ENCODE results near the gene SLC6A6.
"Not testable (repeated sequence)": the region's sequence is repeated elsewhere in the genome, so short reads cannot be mapped to it uniquely, and the experiment has no call there.

SLC6A6 gene

GRCh38 chr3:14433106-14433505, 30.7 kb downstream of the SLC6A6 start:
- DNase-seq (ENCODE audit: low read depth) = no peak
- H3K4me3 ChIP-seq (ENCODE audit: control insufficient read depth, low read depth, low read length) = no peak overlapping the region
- TF ChIP-seq CTCF (conservative IDR thresholded peaks at IDR 0.05; ENCODE audit: control insufficient read depth, insufficient read depth, low read depth, low read length) = no peak

GRCh38 chr3:14434126-14434497, 31.7 kb downstream of the SLC6A6 start:
- peak; percentile 64 for DNase-seq (ENCODE audit: low read depth)
- no peak for TF ChIP-seq CTCF (conservative IDR thresholded peaks at IDR 0.05; ENCODE audit: control insufficient read depth, insufficient read depth, low read depth, low read length)

GRCh38 chr3:14434498-14435151, 32.2 kb downstream of the SLC6A6 start:
- H3K4me3 ChIP-seq (ENCODE audit: control insufficient read depth, low read depth, low read length) = no peak overlapping the region
- no peak for TF ChIP-seq CTCF (conservative IDR thresholded peaks at IDR 0.05; ENCODE audit: control insufficient read depth, insufficient read depth, low read depth, low read length)

More at GRCh38 chr3:14434126-14434497, 31.7 kb downstream of the SLC6A6 start:
- no peak overlapping the region for H3K4me3 ChIP-seq (ENCODE audit: control insufficient read depth, low read depth, low read length)

GRCh38 chr3:14435175-14436014, 33.0 kb downstream of the SLC6A6 start:
- H3K4me3 ChIP-seq (ENCODE audit: control insufficient read depth, low read depth, low read length) = no peak overlapping the region
- TF ChIP-seq CTCF (conservative IDR thresholded peaks at IDR 0.05; ENCODE audit: control insufficient read depth, insufficient read depth, low read depth, low read length) = no peak
- DNase-seq (ENCODE audit: low read depth) = no peak

More at GRCh38 chr3:14434498-14435151, 32.2 kb downstream of the SLC6A6 start:
- DNase-seq (ENCODE audit: low read depth) = no peak

GRCh38 chr3:14436954-14437281, 34.5 kb downstream of the SLC6A6 start:
- no peak for DNase-seq (ENCODE audit: low read depth)
- TF ChIP-seq CTCF (conservative IDR thresholded peaks at IDR 0.05; ENCODE audit: control insufficient read depth, insufficient read depth, low read depth, low read length) = no peak
- H3K4me3 ChIP-seq (ENCODE audit: control insufficient read depth, low read depth, low read length) = no peak overlapping the region

- not testable (repeated sequence) for DNase-seq (ENCODE audit: low read depth); H3K4me3 ChIP-seq (ENCODE audit: control insufficient read depth, low read depth, low read length)
These were observed 35.3 kb downstream of the SLC6A6 start for GRCh38 chr3:14437705-14438104.

GRCh38 chr3:14438262-14438661, 35.9 kb downstream of the SLC6A6 start:
- DNase-seq (ENCODE audit: low read depth) = no peak
- no peak overlapping the region for H3K4me3 ChIP-seq (ENCODE audit: control insufficient read depth, low read depth, low read length)
- TF ChIP-seq CTCF (conservative IDR thresholded peaks at IDR 0.05; ENCODE audit: control insufficient read depth, insufficient read depth, low read depth, low read length) = no peak

Data from fibroblast of mammary gland (primary cell).